Measurements from ENCODE around the gene BMP2. TPM values are rescaled to one million over a fixed set of nuclear protein-coding genes. Genes with fewer than 3 reads are reported as not detected.
A peak's percentile ranks its signal among the peaks of the same experiment; 100 is the strongest.

BMP2 gene
- total RNA-seq, 3 donors from 2014 or later: 22.5 to 64.5 (median 46.1) TPM

DNA sequence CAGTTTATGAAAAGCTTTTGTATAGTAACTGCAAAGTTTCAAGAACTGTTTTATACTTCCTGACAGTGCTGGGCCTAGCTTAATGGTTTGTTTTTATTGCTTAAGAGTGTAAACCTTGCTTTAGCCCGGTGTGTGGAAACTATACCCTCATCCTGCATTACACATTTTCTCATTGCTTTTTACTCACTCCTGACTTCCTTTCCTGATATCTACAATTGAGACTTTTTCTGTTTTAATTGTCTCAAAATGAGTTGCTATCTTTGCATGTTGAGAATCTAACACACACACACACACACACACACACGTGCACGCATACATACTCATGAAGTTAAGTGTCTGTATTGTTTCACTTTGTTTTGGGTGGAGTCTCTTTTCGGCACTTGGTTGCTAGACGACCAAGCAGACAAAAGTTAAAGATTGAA, 16.7 kb downstream of the BMP2 start:
- H3K4me1 ChIP-seq (ENCODE audit: low read depth): peaks cover 12% of the 10 kb centered on the region
- DNase-seq (peak in 1 of 3 donors; percentile 52), ATAC-seq (peak; percentile 87)
- intact Hi-C loops (cut with DNase I, micrococcal nuclease): no loop called here
- no peaks in the 10 kb centered on the region for H3K9me3 ChIP-seq
- TF ChIP-seq, protein P1, sequence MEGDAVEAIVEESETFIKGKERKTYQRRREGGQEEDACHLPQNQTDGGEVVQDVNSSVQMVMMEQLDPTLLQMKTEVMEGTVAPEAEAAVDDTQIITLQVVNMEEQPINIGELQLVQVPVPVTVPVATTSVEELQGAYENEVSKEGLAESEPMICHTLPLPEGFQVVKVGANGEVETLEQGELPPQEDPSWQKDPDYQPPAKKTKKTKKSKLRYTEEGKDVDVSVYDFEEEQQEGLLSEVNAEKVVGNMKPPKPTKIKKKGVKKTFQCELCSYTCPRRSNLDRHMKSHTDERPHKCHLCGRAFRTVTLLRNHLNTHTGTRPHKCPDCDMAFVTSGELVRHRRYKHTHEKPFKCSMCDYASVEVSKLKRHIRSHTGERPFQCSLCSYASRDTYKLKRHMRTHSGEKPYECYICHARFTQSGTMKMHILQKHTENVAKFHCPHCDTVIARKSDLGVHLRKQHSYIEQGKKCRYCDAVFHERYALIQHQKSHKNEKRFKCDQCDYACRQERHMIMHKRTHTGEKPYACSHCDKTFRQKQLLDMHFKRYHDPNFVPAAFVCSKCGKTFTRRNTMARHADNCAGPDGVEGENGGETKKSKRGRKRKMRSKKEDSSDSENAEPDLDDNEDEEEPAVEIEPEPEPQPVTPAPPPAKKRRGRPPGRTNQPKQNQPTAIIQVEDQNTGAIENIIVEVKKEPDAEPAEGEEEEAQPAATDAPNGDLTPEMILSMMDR (IDR thresholded peaks at IDR 0.05): no peak
- no peaks in the 10 kb centered on the region for H3K36me3 ChIP-seq (ENCODE audit: low read depth)
- no peak overlapping the region for H3K4me3 ChIP-seq

DNA sequence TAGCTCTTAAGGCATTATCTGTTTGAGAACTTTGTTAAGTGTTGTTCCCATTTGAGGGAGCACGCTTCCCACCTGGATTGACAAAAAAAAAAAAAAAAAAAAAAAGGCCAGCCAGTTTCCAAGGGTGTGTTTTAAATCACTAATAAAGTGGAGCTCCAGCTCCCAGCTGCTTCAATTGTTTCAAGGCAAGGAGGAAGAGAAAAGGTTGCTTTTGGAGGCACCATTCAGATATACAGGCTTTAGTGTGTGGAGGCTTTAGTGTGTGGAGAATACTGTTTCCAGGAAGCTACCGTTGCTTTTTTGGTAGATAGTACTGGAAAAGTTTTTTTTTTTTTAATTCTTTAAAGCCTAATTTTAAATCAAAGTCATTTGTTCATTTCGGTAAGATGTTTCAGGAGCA, 17.3 kb downstream of the BMP2 start:
- Histone ChIP-seq H3K9me3 (no peaks in the 10 kb centered on the region), H3K36me3 (ENCODE audit: low read depth) (no peaks in the 10 kb centered on the region), H3K4me3 (no peak overlapping the region), H3K4me1 (ENCODE audit: low read depth) (peaks cover 12% of the 10 kb centered on the region)
- TF ChIP-seq, protein P1 (IDR thresholded peaks at IDR 0.05): no peak
- peak in 1 of 3 donors; percentile 12 for DNase-seq
- ATAC-seq: peak; percentile 70
- intact Hi-C loops (cut with DNase I, micrococcal nuclease): no loop called here

DNA sequence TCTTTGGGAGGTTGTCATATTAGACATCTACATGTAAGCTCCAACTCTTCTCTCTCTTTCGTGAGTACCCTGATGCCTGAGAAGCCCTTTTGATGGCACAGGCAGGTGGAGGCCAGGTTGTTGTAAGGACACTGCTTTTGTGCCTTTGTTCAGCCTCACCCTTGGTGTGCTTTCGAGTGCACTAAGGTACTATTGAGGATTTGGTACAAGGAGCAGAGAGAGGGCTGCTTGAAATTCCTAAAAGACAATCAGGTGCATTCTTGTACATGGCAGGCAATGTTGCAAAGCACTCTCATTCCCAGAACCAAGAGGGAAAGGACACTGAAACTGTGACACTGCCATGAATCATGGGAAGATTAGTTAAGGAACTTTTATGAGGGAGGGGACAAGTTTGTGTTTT, 19.1 kb downstream of the BMP2 start:
- Histone ChIP-seq H3K36me3 (ENCODE audit: low read depth) (no peaks in the 10 kb centered on the region), H3K4me1 (ENCODE audit: low read depth) (peaks cover 12% of the 10 kb centered on the region), H3K9me3 (no peaks in the 10 kb centered on the region), H3K4me3 (no peak overlapping the region)
- ATAC-seq (no peak), DNase-seq (no peak)
- TF ChIP-seq, protein P1 (IDR thresholded peaks at IDR 0.05): no peak
- intact Hi-C loops (cut with DNase I, micrococcal nuclease): no loop called here

DNA sequence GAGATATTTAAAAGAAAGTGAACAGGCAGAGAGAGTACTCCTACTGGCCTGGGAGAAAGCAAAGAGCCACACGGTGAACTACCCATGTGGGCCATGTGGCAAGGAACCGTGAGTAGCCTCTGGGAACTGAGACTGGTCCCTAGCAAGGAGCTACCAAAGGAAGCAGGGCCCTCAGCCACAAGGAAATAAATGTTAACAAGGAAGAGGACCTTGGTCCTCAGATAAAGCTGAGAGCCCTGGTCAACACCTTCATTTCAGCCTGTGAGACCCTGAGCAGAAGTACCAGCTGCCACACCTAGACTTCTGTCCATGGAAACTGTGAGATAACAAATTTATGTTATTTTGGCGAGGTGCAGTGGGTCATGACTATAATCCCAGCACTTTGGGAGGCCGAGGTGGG, 25.3 kb downstream of the BMP2 start:
- no peak for DNase-seq
- peak; percentile 14 for ATAC-seq

DNA sequence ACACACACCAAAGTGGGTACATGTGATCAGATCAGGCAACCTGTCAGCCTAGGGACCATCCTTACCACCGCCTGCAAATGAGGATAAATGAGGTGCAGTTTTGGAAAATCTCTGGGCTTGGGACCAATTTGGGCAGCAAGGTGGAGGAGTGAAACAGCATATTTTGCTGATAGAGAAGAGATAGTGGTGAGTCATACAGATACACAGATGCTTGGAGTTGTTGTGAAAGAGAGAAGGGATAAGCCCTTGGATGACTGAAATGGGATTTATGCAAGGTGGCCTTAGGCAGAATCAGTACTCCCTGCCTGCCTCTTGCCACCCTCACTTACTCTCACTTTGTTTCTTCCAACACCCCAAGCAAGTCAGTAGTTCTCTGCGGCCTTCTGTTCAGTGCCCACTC, 34.7 kb downstream of the BMP2 start:
- TF ChIP-seq, protein P1 (IDR thresholded peaks at IDR 0.05): no peak
- ATAC-seq (no peak), DNase-seq (no peak)
- Histone ChIP-seq H3K4me1 (ENCODE audit: low read depth) (no peaks in the 10 kb centered on the region), H3K4me3 (no peak overlapping the region), H3K9me3 (peaks cover 2% of the 10 kb centered on the region), H3K36me3 (ENCODE audit: low read depth) (no peaks in the 10 kb centered on the region)
- intact Hi-C loops (cut with DNase I, micrococcal nuclease): no loop called here

More for the DNA sequence above, 25.3 kb downstream of the BMP2 start:
- intact Hi-C loops (cut with DNase I, micrococcal nuclease): no loop called here
- TF ChIP-seq, protein P1 (IDR thresholded peaks at IDR 0.05): no peak
- H3K4me1 ChIP-seq (ENCODE audit: low read depth): no peaks in the 10 kb centered on the region
- H3K9me3 ChIP-seq: no peaks in the 10 kb centered on the region
- H3K36me3 ChIP-seq (ENCODE audit: low read depth): no peaks in the 10 kb centered on the region
- H3K4me3 ChIP-seq: no peak overlapping the region

DNA sequence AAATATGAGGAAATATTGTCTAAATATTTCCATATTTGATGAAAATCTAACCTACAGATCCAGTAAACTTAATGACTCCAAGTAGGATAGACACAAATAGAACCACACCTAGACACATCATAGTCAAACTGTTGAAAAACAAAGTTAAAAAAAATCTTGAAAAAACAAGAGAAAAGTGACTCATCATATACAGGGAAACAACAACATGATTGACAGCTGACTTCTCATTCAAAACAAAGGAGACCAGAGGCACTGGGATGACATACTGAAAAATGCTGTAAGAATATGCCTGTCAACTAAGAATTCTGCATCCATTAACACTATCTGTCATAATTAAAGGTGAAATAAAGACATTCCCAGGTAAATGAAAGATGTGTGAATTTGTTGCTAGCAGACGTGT, 38.8 kb downstream of the BMP2 start:
- TF ChIP-seq, protein P1 (IDR thresholded peaks at IDR 0.05): no peak
- intact Hi-C loops (cut with DNase I, micrococcal nuclease): no loop called here
- H3K4me1 ChIP-seq (ENCODE audit: low read depth): no peaks in the 10 kb centered on the region

More for the DNA sequence above, 38.8 kb downstream of the BMP2 start:
- DNase-seq (no peak), ATAC-seq (no peak)
- H3K9me3 ChIP-seq: peaks cover 2% of the 10 kb centered on the region
- H3K36me3 ChIP-seq (ENCODE audit: low read depth): no peaks in the 10 kb centered on the region
- no peak overlapping the region for H3K4me3 ChIP-seq
